WERI-Rb-1 (cell line): ENCODE measurements around the gene ZNF674.

Source experiments
- DNase-seq: peaks from one replicate; pipeline ENCODE4 v3.0.0-alpha.2; 2020
- H3K27ac ChIP-seq: fragments of 250-450 bp; sonication (Bioruptor Pico); 2 replicates; pipeline ENCODE4 v1.5.1; 2020; ENCODE audit warnings: mild to moderate bottlenecking, moderate library complexity
- H3K27me3 ChIP-seq: fragments of 250-450 bp; sonication (Bioruptor Pico); 2 replicates; pipeline ENCODE4 v1.5.1; 2021; ENCODE audit warnings: mild to moderate bottlenecking, low read depth, moderate library complexity; ENCODE audit not compliant: insufficient read depth, severe bottlenecking
- H3K36me3 ChIP-seq: fragments of 250-450 bp; sonication (Bioruptor Pico); 2 replicates; pipeline ENCODE4 v1.5.1; 2020; ENCODE audit warnings: mild to moderate bottlenecking, moderate library complexity
- H3K4me3 ChIP-seq: 2 replicates; pipeline ENCODE4 v1.5.1; 2011; ENCODE audit warnings: low read depth, mild to moderate bottlenecking, control low read depth, low read length
- H3K9me3 ChIP-seq: fragments of 250-450 bp; sonication (Bioruptor Pico); 2 replicates; pipeline ENCODE4 v1.5.1; 2021; ENCODE audit warnings: mild to moderate bottlenecking, moderate library complexity; ENCODE audit not compliant: severe bottlenecking
- CTCF ChIP-seq: IDR thresholded peaks from 2 replicates; pipeline ENCODE4 v1.5.1; 2011; ENCODE audit warnings: low read depth, mild to moderate bottlenecking, control low read depth, inconsistent platforms, low read length

The ZNF674 gene

DNA sequence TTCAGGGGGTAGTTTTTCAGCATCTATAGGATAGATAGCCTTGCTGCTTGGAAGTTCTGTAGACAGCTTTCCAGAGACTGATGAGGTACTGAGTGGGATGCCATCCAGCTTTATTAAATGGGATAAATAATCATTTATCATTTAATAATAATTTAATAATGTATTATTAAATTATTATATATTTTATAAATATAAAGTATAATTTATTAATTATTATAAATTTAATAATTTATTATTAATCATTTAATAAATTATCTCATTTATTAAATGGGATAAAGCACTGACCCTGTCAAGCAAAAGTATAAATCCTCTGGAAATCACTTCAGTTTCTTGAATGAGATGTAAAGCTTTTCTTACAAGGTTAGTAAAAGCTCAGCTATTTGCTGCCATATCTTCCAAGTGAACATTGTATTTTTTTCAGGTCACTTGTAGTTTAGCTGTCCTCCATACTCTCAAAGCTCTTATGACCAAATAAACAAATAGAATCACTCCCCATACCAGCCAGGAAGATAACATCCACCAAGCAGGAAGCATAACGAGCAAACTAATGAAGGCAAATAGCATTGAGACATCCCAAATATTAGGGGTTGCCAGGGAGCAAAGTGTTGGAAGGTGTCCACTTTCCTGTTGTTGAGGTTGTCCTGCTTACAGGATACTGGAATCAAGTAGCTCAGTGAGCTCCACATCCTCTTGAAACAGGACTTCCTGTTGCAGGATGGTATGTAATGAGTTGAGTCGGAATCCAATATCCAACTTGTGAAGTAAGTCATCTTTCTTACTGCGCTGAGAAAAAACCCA is 88.9 kb downstream of the ZNF674 start:
- H3K4me3 ChIP-seq, result no peak overlapping the region
- no peak for DNase-seq
- H3K27me3 ChIP-seq, result no peaks in the 10 kb centered on the region
- no peaks in the 10 kb centered on the region for H3K9me3 ChIP-seq
- H3K27ac ChIP-seq, result no peak overlapping the region
- no peaks in the 10 kb centered on the region; the same call in 1 of the 2 replicates for H3K36me3 ChIP-seq
- TF ChIP-seq CTCF, result no peak
